ENCODE results near the gene FGFBP2. TPM values are rescaled to one million over a fixed set of nuclear protein-coding genes. Genes with fewer than 3 reads are reported as not detected.

The FGFBP2 gene
- total RNA-seq, 1 donor from 2014 or later, result not detected

DNA sequence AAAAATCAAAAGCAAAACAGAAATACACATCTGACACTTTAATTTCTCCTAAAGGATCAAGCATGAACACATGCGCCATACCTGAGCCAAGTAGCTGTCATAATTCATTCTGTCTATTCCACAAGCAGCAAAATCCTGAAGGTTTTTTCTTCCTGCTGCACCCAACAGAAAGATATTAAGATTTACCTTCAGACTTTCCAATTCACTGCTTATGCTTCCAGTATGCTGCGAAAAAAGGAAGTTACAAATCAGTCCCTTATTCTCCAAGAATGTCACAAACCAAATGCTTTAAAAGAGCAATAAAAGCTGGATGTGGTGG is 29.2 kb upstream of the FGFBP2 start:
- H3K4me3 Mint-ChIP-seq, result no peak overlapping the region
- DNase-seq (ENCODE audit: extremely low spot score, unreplicated experiment), result no peak
- TF ChIP-seq, protein P1, sequence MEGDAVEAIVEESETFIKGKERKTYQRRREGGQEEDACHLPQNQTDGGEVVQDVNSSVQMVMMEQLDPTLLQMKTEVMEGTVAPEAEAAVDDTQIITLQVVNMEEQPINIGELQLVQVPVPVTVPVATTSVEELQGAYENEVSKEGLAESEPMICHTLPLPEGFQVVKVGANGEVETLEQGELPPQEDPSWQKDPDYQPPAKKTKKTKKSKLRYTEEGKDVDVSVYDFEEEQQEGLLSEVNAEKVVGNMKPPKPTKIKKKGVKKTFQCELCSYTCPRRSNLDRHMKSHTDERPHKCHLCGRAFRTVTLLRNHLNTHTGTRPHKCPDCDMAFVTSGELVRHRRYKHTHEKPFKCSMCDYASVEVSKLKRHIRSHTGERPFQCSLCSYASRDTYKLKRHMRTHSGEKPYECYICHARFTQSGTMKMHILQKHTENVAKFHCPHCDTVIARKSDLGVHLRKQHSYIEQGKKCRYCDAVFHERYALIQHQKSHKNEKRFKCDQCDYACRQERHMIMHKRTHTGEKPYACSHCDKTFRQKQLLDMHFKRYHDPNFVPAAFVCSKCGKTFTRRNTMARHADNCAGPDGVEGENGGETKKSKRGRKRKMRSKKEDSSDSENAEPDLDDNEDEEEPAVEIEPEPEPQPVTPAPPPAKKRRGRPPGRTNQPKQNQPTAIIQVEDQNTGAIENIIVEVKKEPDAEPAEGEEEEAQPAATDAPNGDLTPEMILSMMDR (conservative IDR thresholded peaks at IDR 0.05), result no peak
- H3K36me3 Mint-ChIP-seq, result no peaks in the 10 kb centered on the region
- H3K27me3 Mint-ChIP-seq, result no peaks in the 10 kb centered on the region
- H3K27ac Mint-ChIP-seq, result no peak overlapping the region
- H3K4me1 Mint-ChIP-seq (ENCODE audit: unreplicated experiment), result peaks cover 9% of the 10 kb centered on the region
- H3K9me3 Mint-ChIP-seq, result no peaks in the 10 kb centered on the region

DNA sequence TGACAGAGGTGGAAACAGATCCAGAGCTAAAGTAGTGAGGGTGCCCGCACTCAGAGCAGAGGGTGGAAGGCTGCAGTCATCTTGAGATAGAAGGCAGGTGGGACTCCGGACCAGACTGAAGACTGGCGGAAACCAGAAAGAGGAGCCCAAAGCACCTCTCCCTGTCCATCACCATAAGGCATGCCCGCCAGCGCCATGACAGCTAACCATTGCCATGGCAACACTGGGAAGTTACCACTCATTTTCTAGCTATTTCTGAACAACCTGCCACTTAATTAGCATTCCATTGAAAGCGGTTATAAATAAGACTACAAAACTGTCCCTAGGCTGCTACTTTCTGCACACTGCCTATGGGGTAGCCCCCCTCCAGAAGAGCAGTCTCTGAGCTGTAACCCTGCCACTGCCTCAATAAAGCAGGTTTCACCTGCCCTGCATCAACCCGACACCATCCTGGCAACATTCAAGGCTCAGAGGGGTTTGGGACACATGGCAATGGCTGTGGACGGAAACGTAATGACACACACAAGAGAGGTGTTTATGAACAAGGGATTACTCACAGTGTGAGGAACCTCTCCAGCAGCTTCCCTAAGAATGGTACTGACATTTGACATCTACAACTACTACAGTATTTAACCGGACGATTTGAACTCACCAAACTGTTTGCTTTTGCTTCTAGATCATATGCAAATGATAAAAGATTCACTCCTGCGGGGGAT is 27.8 kb upstream of the FGFBP2 start:
- no peaks in the 10 kb centered on the region for H3K27me3 Mint-ChIP-seq
- H3K4me1 Mint-ChIP-seq (ENCODE audit: unreplicated experiment), result peaks cover 9% of the 10 kb centered on the region
- DNase-seq (ENCODE audit: extremely low spot score, unreplicated experiment), result no peak
- no peak overlapping the region for H3K27ac Mint-ChIP-seq
- TF ChIP-seq, protein P1 (conservative IDR thresholded peaks at IDR 0.05), result no peak
- no peaks in the 10 kb centered on the region for H3K36me3 Mint-ChIP-seq
- H3K9me3 Mint-ChIP-seq, result no peaks in the 10 kb centered on the region
- no peak overlapping the region for H3K4me3 Mint-ChIP-seq

DNA sequence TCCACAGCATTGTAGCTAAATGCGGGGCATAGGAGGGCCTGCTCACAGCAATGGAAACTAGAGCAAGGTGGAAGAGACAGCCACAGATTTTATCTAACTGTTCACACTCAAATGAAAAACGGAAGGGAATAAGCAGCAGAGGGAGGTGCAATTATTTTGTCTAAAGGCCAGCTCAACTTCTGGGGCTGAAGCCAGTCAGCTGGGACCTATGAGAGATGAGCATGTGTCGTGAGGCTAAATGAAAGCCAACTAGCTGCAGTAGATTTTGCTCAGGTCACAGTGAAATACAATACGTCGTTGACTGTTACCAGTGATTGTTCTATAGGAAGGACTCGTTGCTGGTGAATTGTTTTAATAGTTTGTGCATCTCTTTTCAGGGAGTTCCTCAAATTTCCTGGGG is 26.4 kb upstream of the FGFBP2 start:
- H3K36me3 Mint-ChIP-seq, result no peaks in the 10 kb centered on the region
- H3K4me3 Mint-ChIP-seq, result no peak overlapping the region
- no peaks in the 10 kb centered on the region for H3K27me3 Mint-ChIP-seq
- no peak overlapping the region for H3K27ac Mint-ChIP-seq
- no peaks in the 10 kb centered on the region for H3K9me3 Mint-ChIP-seq
- no peak for DNase-seq (ENCODE audit: extremely low spot score, unreplicated experiment)
- H3K4me1 Mint-ChIP-seq (ENCODE audit: unreplicated experiment), result peaks cover 9% of the 10 kb centered on the region
- TF ChIP-seq, protein P1 (conservative IDR thresholded peaks at IDR 0.05), result no peak

DNA sequence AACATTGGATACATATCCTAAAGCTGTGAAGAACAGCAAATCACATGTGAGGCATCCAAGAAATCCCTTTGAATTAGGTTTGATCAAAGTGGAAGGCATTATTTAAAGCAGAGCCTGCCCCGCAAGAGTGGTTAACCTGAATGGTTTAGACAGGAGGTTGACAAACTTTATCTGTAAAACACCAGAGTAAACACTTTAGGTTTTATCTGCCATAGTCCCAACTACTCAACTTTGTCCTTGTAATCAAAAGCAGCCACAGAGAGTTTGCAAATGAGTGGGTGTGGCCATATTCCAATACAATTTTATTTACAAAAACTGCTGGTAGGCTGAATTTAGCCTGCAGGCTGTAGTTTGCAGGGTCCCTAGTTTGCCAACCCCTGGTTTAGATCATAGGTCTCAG is 25.2 kb upstream of the FGFBP2 start:
- Mint-ChIP-seq H3K27me3 (no peaks in the 10 kb centered on the region), H3K9me3 (no peaks in the 10 kb centered on the region), H3K36me3 (no peaks in the 10 kb centered on the region), H3K27ac (no peak overlapping the region), H3K4me3 (no peak overlapping the region), H3K4me1 (ENCODE audit: unreplicated experiment) (peaks cover 9% of the 10 kb centered on the region)
- no peak for DNase-seq (ENCODE audit: extremely low spot score, unreplicated experiment)
- TF ChIP-seq, protein P1 (conservative IDR thresholded peaks at IDR 0.05), result no peak

DNA sequence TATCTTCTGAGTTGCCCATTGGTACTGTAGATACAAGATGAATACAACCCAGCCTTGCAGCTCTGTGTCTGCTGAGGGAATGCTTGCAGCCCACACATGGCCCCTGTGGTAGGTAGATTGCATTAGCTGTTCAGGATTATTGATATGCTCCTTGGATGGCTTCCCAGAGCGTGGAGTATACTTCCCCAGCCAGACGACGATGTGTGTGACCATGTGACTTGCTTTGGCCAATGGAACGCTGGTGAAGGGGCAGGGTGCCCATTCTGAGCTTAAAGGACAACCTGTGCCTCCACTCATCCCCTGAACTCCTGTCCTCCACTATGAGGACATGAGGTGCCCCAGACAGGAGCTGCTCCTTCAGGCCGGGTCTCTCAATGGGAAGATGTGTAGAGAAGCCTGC is 23.9 kb upstream of the FGFBP2 start:
- no peak overlapping the region for H3K4me3 Mint-ChIP-seq
- no peaks in the 10 kb centered on the region for H3K36me3 Mint-ChIP-seq
- H3K27ac Mint-ChIP-seq, result no peak overlapping the region
- no peak for DNase-seq (ENCODE audit: extremely low spot score, unreplicated experiment)
- H3K9me3 Mint-ChIP-seq, result no peaks in the 10 kb centered on the region
- TF ChIP-seq, protein P1 (conservative IDR thresholded peaks at IDR 0.05), result no peak
- H3K27me3 Mint-ChIP-seq, result no peaks in the 10 kb centered on the region
- peaks cover 9% of the 10 kb centered on the region for H3K4me1 Mint-ChIP-seq (ENCODE audit: unreplicated experiment)

DNA sequence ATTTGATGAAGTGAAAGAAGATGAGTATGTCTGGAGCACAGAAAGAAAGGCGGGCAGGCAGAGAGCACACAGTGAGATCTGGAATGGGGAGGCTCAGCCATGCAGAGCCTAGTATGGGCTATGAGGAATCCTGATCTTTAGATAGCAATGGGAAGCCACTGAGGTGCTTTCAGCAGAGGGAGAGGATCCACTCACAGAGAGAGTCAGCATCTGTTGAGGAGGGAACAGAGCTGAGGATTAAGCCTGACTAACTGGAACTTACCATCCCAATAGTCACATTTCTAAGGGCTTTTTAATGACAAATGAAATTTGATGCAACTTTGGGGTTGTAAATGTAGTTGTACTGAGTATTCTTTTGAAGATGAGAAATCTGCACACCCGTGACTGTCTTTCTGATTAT is 20.6 kb upstream of the FGFBP2 start:
- TF ChIP-seq, protein P1 (conservative IDR thresholded peaks at IDR 0.05), result no peak
- DNase-seq (ENCODE audit: extremely low spot score, unreplicated experiment), result no peak
- peaks cover 4% of the 10 kb centered on the region for H3K36me3 Mint-ChIP-seq
- no peaks in the 10 kb centered on the region for H3K27me3 Mint-ChIP-seq
- H3K4me1 Mint-ChIP-seq (ENCODE audit: unreplicated experiment), result no peaks in the 10 kb centered on the region
- H3K4me3 Mint-ChIP-seq, result no peak overlapping the region
- H3K27ac Mint-ChIP-seq, result no peak overlapping the region
- H3K9me3 Mint-ChIP-seq, result no peaks in the 10 kb centered on the region
